GM06990 (cell line): Measurements from ENCODE around the gene CLEC19A.

Experiments
- DNase-seq: peaks from one replicate; pipeline ENCODE4 v3.0.0-alpha.2; 2011; ENCODE audit not compliant: insufficient read length; ENCODE audit errors: extremely low read depth
- H3K27me3 ChIP-seq: replicated peaks from 2 replicates; pipeline ENCODE4 v1.6.0; 2011; ENCODE audit warnings: low read length; ENCODE audit not compliant: control insufficient read depth, insufficient read depth
- H3K36me3 ChIP-seq: 2 replicates; pipeline ENCODE4 v1.5.1; 2011; ENCODE audit warnings: low read length; ENCODE audit not compliant: control insufficient read depth, insufficient read depth
- H3K4me3 ChIP-seq: replicated peaks from 2 replicates; pipeline ENCODE4 v1.5.1; 2011; ENCODE audit warnings: low read depth, mild to moderate bottlenecking, control low read depth, low read length
- TF ChIP-seq, protein P1 (sequence below): IDR thresholded peaks from 2 replicates; pipeline ENCODE4 v1.5.1; 2011; ENCODE audit warnings: low read length, control low read depth, mild to moderate bottlenecking, inconsistent platforms; ENCODE audit not compliant: insufficient read depth, poor library complexity, severe bottlenecking

Gene CLEC19A

DNA sequence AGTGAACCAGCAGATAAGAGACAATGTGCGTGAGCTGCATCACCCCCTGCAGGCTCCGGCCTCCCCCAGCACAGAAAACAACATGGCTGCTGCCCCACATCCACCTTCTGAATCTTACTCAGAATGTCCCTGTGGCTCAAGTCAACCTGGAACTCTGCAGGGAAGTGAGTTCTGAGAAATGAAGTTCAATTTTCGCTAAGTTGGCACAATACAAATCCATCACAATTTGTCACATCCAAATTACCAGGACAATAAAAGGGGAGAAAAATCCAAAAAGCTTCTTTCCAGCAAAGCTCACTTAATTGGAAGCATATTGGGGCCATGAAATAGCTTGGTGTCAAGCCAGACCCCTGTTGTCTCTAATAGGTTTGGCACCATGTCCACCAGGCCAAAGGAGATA lies 38.1 kb downstream of the CLEC19A start:
- no peaks in the 10 kb centered on the region for H3K36me3 ChIP-seq
- H3K4me3 ChIP-seq, result no peak overlapping the region
- TF ChIP-seq, protein P1, sequence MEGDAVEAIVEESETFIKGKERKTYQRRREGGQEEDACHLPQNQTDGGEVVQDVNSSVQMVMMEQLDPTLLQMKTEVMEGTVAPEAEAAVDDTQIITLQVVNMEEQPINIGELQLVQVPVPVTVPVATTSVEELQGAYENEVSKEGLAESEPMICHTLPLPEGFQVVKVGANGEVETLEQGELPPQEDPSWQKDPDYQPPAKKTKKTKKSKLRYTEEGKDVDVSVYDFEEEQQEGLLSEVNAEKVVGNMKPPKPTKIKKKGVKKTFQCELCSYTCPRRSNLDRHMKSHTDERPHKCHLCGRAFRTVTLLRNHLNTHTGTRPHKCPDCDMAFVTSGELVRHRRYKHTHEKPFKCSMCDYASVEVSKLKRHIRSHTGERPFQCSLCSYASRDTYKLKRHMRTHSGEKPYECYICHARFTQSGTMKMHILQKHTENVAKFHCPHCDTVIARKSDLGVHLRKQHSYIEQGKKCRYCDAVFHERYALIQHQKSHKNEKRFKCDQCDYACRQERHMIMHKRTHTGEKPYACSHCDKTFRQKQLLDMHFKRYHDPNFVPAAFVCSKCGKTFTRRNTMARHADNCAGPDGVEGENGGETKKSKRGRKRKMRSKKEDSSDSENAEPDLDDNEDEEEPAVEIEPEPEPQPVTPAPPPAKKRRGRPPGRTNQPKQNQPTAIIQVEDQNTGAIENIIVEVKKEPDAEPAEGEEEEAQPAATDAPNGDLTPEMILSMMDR, result no peak
- H3K27me3 ChIP-seq, result no peaks in the 10 kb centered on the region
- DNase-seq, result no peak

DNA sequence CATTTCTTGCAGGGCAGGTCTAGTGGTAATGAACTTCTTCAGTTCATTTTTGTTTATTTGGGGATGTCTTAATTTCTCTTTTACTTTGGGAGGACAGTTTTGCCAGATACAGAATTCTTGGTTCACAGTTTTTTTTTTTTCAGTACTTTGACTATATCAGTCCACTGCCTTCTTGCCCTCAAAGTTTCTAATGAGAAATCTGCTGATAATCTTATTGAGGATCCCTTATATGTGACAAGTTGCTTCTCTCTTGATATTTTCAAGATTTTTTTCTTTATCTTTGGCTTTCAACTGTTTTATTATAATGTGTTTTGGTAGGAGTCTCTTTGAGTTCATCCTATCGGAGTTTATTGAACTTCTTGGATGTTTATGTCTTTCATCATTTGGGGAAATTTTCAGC lies 42.8 kb downstream of the CLEC19A start:
- Histone ChIP-seq H3K4me3 (no peak overlapping the region), H3K27me3 (no peaks in the 10 kb centered on the region; the same call in 1 of the 2 replicates), H3K36me3 (no peaks in the 10 kb centered on the region)
- DNase-seq, result no peak
- TF ChIP-seq, protein P1, result no peak

- no peaks in the 10 kb centered on the region; the same call in 1 of the 2 replicates for H3K27me3 ChIP-seq
- no peaks in the 10 kb centered on the region for H3K36me3 ChIP-seq
- TF ChIP-seq, protein P1, result no peak
- H3K4me3 ChIP-seq, result no peak overlapping the region
- DNase-seq, result no peak
Measured at GRCh38 chr16:19329932-19330331, 44.4 kb downstream of the CLEC19A start.

- DNase-seq, result no peak
- no peaks in the 10 kb centered on the region; the same call in 1 of the 2 replicates for H3K27me3 ChIP-seq
- TF ChIP-seq, protein P1, result no peak
- no peak overlapping the region for H3K4me3 ChIP-seq
- no peaks in the 10 kb centered on the region for H3K36me3 ChIP-seq
Measured at GRCh38 chr16:19330841-19331397, 45.4 kb downstream of the CLEC19A start.

- H3K27me3 ChIP-seq, result no peaks in the 10 kb centered on the region; the same call in 1 of the 2 replicates
- no peak for DNase-seq
- H3K36me3 ChIP-seq, result no peaks in the 10 kb centered on the region
- TF ChIP-seq, protein P1, result no peak
- no peak overlapping the region for H3K4me3 ChIP-seq
Measured at GRCh38 chr16:19331794-19332193, 46.3 kb downstream of the CLEC19A start.

DNA sequence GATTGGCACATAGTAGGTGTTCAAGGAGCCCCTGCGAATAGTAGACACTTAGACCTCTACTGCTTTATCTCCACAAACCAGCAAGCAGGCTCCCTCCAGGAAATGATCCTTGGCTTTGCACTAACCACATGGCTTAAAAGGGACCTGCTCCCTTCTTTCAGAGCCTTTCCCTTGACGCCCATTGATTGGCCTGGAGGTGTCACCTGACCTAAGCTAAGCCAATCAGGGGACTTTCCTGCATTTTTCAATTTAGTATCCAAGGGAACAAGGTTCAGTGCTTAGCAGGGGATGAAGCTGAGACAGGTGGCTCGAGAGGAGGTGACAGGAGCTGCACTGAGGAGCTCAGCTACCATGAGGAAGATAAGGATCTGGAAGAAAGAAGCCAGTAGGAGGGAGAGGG lies 52.8 kb downstream of the CLEC19A start:
- Histone ChIP-seq H3K27me3 (no peaks in the 10 kb centered on the region), H3K4me3 (no peak overlapping the region), H3K36me3 (no peaks in the 10 kb centered on the region)
- DNase-seq, result no peak
- TF ChIP-seq, protein P1, result no peak
